ENCODE measurements around the gene GPR65. TPM values are rescaled to one million over a fixed set of nuclear protein-coding genes. Genes with fewer than 3 reads are reported as not detected.

GPR65 gene
- total RNA-seq, 6 experiments from 2014 or later: 1.0 to 2.7 (median 1.2) TPM

DNA sequence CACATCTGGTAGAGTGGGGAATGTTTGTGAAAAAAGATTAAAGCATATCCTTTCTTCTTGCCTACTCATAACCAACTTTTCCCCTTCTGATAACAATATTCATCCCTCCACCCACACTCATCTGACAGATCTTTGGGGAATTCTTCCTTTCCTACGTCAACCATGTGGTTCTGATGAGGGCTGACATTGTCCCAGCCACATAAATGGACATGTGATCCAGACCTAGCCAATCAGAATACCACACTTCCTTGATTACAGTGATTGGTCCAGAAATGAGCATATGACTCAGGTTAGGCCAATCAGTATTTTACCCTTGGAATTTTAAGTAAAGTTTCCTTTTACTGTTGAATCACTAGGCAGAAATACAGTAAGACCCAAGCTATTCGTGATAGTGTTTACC, 58.9 kb downstream of the GPR65 start:
- WGBS (ENCODE audit: insufficient coverage, low coverage, low lambda C conversion rate, missing lambda C conversion rate): 83% methylated on average over 2 of the region's 2 CpGs
- ATAC-seq: no peak
- no peak for TF ChIP-seq POLR2A (IDR thresholded peaks at IDR 0.05)
- TF ChIP-seq, protein P1, sequence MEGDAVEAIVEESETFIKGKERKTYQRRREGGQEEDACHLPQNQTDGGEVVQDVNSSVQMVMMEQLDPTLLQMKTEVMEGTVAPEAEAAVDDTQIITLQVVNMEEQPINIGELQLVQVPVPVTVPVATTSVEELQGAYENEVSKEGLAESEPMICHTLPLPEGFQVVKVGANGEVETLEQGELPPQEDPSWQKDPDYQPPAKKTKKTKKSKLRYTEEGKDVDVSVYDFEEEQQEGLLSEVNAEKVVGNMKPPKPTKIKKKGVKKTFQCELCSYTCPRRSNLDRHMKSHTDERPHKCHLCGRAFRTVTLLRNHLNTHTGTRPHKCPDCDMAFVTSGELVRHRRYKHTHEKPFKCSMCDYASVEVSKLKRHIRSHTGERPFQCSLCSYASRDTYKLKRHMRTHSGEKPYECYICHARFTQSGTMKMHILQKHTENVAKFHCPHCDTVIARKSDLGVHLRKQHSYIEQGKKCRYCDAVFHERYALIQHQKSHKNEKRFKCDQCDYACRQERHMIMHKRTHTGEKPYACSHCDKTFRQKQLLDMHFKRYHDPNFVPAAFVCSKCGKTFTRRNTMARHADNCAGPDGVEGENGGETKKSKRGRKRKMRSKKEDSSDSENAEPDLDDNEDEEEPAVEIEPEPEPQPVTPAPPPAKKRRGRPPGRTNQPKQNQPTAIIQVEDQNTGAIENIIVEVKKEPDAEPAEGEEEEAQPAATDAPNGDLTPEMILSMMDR (IDR thresholded peaks at IDR 0.05): no peak

More for the DNA sequence above, 58.9 kb downstream of the GPR65 start:
- H3K4me1 ChIP-seq: no peaks in the 10 kb centered on the region
- no peaks in the 10 kb centered on the region for H3K27me3 ChIP-seq
- no peak overlapping the region for H3K27ac ChIP-seq
- intact Hi-C loops (cut with DNase I): no loop called here
- no peak for DNase-seq
- no peaks in the 10 kb centered on the region for H3K9me3 ChIP-seq
- H3K36me3 ChIP-seq: no peaks in the 10 kb centered on the region
- no peak overlapping the region for H3K4me3 ChIP-seq

Small RNA genes lying within 50 kb of the gene (small RNA-seq; reads per million reads assigned to genes)
- gene RNU6-835P: 0 reads per million in 2 experiments

Other genes with a start within 250 kb of the GPR65 start
- gene GALC, start 12.0 kb upstream of the GPR65 start, total RNA-seq: 10 to 100 TPM in 3 of 6 experiments, 1 to 10 TPM in 3; 8.3 to 23.5 (median 10.3) TPM